Epithelial cell of proximal tubule (primary cell): ENCODE data around the gene SMCO3. TPM values are rescaled to one million over a fixed set of nuclear protein-coding genes. Genes with fewer than 3 reads are reported as not detected.
"Not testable (repeated sequence)": the region's sequence is repeated elsewhere in the genome, so short reads cannot be mapped to it uniquely, and the experiment has no call there.

Experiments
- DNase-seq: peaks from one replicate; pipeline ENCODE4 v3.0.0-alpha.2; 2011; ENCODE audit warnings: low read depth
- H3K4me3 ChIP-seq: 2 replicates; pipeline ENCODE4 v1.5.1; 2011; ENCODE audit warnings: low read depth, mild to moderate bottlenecking, low read length
- total RNA-seq: library from RNA; depleted of rRNA; stranded (reverse); fragments of >200 nt; gene quantifications from 2 replicates; pipeline ENCODE4 v1.2.3, GENCODE V29; 2015
- TF ChIP-seq, protein P1 (sequence below): conservative IDR thresholded peaks from 2 replicates; pipeline ENCODE4 v1.5.1; 2012; ENCODE audit warnings: low read depth, mild to moderate bottlenecking, low read length

Gene SMCO3
- total RNA-seq, 1 donor from 2014 or later: not detected

DNA sequence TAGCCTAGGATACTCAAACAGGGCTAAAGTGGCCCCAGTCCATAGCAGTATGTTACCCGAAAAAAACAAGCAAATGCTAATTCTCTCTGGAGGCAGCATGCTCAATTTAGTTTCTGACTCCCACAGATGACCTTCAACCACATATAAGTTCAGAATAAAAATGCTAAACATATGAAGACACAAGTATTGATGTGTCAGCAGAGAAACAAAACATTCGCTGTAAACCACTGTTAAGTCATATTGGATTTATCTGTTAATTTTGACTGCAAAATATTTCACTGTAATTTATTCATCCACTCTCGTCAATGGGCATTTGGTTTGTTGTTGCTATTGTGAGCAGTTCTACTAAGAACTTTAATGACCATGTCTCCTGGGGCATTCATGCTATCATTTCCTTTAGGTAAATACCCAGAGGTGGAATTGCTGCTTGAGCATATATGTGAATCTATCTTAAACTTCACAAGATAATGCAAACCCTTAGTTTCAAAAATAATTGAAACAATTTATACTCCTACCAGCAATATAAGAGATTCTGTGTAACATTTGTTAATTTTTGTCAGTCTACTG, 47.2 kb downstream of the SMCO3 start:
- TF ChIP-seq, protein P1, sequence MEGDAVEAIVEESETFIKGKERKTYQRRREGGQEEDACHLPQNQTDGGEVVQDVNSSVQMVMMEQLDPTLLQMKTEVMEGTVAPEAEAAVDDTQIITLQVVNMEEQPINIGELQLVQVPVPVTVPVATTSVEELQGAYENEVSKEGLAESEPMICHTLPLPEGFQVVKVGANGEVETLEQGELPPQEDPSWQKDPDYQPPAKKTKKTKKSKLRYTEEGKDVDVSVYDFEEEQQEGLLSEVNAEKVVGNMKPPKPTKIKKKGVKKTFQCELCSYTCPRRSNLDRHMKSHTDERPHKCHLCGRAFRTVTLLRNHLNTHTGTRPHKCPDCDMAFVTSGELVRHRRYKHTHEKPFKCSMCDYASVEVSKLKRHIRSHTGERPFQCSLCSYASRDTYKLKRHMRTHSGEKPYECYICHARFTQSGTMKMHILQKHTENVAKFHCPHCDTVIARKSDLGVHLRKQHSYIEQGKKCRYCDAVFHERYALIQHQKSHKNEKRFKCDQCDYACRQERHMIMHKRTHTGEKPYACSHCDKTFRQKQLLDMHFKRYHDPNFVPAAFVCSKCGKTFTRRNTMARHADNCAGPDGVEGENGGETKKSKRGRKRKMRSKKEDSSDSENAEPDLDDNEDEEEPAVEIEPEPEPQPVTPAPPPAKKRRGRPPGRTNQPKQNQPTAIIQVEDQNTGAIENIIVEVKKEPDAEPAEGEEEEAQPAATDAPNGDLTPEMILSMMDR: no peak
- DNase-seq: no peak
- no peak overlapping the region for H3K4me3 ChIP-seq

GRCh38 chr12:14766020-14766419, 48.0 kb downstream of the SMCO3 start:
- H3K4me3 ChIP-seq, DNase-seq: not testable (repeated sequence)

GRCh38 chr12:14765398-14765797, 48.6 kb downstream of the SMCO3 start:
- no peak overlapping the region for H3K4me3 ChIP-seq
- TF ChIP-seq, protein P1: no peak
- DNase-seq: no peak

DNA sequence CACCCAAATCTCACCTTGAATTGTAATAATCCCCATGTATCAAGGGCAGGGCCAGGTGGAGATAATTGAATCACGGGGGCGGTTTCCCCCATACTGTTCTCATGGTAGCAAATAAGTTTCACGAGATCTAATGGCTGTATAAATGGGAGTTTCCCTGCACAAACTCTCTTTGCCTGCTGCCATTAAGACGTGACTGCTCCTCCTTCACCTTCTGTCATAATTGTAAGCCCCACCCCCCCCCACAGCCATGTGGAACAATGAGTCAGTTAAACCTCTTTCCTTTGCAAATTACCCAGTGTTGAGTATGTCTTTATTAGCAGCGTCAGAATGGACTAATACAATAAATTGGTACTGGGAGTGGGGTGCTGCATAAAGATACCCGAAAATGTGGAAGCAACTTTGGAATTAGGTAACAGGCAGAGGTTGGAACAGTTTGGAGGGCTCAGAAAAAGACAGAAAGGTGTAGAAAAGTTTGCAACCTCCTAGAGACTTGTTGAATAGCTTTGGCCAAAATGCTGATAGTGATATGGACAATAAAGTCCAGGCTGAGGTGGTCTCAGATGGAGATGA, 54.2 kb downstream of the SMCO3 start:
- not testable (repeated sequence) for DNase-seq

DNA sequence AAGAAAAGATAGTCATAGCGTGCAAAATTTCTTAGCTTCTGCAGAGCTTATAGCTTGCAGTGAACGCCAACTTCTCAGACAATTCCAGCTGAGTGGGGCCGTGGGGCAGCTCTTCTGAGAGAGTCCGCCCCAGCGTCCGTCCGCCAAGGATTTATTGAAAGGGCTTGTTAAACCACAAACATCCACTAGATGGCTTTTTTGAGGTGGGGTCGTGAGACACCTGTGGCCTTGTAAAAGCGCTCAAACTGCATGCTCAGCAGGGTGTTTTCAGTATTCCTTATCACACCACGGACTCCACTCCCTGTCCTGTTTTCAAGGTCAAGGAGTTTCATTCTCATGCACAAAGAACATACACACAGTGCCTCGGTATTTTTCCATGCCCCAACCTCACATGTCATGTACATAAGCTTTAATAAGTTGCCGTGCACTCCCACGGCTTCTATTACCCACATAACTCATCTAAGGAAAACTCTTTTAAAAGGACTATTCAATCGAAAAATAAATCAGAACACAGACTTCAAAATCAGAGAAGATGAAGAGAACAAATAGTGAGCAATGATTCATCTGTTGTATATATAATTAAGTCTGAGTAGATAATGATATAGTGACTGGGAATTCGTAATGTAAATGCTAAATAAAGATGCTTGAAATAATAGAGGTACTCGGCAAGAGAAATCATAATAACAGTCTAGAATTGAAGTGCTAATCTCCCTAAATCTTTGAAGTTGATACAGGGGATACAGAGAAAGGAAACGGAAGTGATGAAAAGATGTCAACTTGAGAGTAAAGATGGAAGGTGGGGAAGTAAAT, 57.4 kb downstream of the SMCO3 start:
- no peak overlapping the region for H3K4me3 ChIP-seq
- no peak for DNase-seq
- TF ChIP-seq, protein P1: peak; percentile 51

More for the DNA sequence above, 54.2 kb downstream of the SMCO3 start:
- H3K4me3 ChIP-seq: not testable (repeated sequence)

Other genes starting within 250 kb of the SMCO3 start
- 12.4 and 14.2 TPM in 2 replicates for gene PLBD1, start 246.3 kb downstream of the SMCO3 start, total RNA-seq
- not detected in 2 replicates for gene GUCY2C, start 117.6 kb downstream of the SMCO3 start, total RNA-seq
- 20.4 and 27.6 TPM in 2 replicates for gene WBP11, start 10.7 kb downstream of the SMCO3 start, total RNA-seq
- gene C12orf60, start 10.5 kb downstream of the SMCO3 start, total RNA-seq: 1.2 and 1.5 TPM in 2 replicates
- gene ART4, start 29.3 kb upstream of the SMCO3 start, total RNA-seq: 0.14 TPM in 1 of 2 replicates, not detected in the other
- gene MGP, start 71.7 kb upstream of the SMCO3 start, total RNA-seq: 0.72 and 9.3 TPM in 2 replicates
- gene ERP27, start 124.4 kb upstream of the SMCO3 start, total RNA-seq: 0.58 and 1.4 TPM in 2 replicates
- 23.9 and 41.6 TPM in 2 replicates for gene ARHGDIB, start 147.4 kb upstream of the SMCO3 start, total RNA-seq
- gene PDE6H, start 158.9 kb upstream of the SMCO3 start, total RNA-seq: not detected in 2 replicates